Endothelial cell of umbilical vein (primary cell): ENCODE data around the gene CCL17. TPM values are rescaled to one million over a fixed set of nuclear protein-coding genes. Genes with fewer than 3 reads are reported as not detected.

ENCODE experiments used
- BruUV-seq: library from RNA; stranded (reverse); fragments of 400-500 nt; replicated peaks from 2 replicates; lab custom pipeline; 2021; lab: Mats Ljungman, UMichigan
- CTCF ChIA-PET: fragments of 300-600, 350-600 bp; sonication (Branson Sonifier 250); formaldehyde crosslinking; loops from one replicate; lab custom pipeline; 2021; ENCODE audit warnings: antibody characterized with exemption, inconsistent platforms; lab: Charles Lee
- POLR2A ChIA-PET: fragments of 300-600, 350-600 bp; sonication (Branson Sonifier 250); formaldehyde crosslinking; loops from one replicate; lab custom pipeline; 2021; ENCODE audit warnings: antibody characterized with exemption, inconsistent platforms; lab: Charles Lee
- DNase-seq: peaks from one replicate; pipeline ENCODE4 v3.0.0-alpha.2; 2011; ENCODE audit warnings: low read depth, low spot score
- FAIRE-seq: peaks from 2 replicates; lab custom pipeline; 2011; peaks lifted over from hg19 to GRCh38; lab: Jason Lieb, UNC
- H2AFZ ChIP-seq: 2 replicates; pipeline ENCODE4 v1.6.0; 2012; ENCODE audit warnings: low read depth, low read length, control low read depth, inconsistent platforms
- H3K27ac ChIP-seq: 2 replicates; pipeline ENCODE4 v1.5.1; 2011; ENCODE audit warnings: low read depth, mild to moderate bottlenecking, control low read depth, low read length, moderate library complexity; ENCODE audit not compliant: insufficient read depth
- H3K27me3 ChIP-seq, 2 experiments: 2 replicates each; pipeline versions ENCODE4 v1.6.0 to v1.6.1; 2011; ENCODE audit warnings: low read length in 2 of 2, mixed read lengths in 1 of 2; ENCODE audit not compliant: control insufficient read depth in 2 of 2, insufficient read depth in 2 of 2
- H3K36me3 ChIP-seq, 2 experiments: 2 replicates in 1 of 2; 3 replicates in 1 of 2; pipeline ENCODE4 v1.5.1; 2011; ENCODE audit warnings: low read length in 2 of 2, mild to moderate bottlenecking in 1 of 2, moderate library complexity in 1 of 2; ENCODE audit not compliant: control insufficient read depth in 2 of 2, insufficient read depth in 2 of 2; ENCODE audit errors: extremely low read depth in 1 of 2
- H3K4me1 ChIP-seq: 3 replicates; pipeline ENCODE4 v1.5.1; 2011; ENCODE audit warnings: mild to moderate bottlenecking, low read length; ENCODE audit not compliant: control insufficient read depth, insufficient read depth; ENCODE audit errors: extremely low read depth
- H3K4me2 ChIP-seq: 2 replicates; pipeline ENCODE4 v1.6.1; 2011; ENCODE audit warnings: low read length, control low read depth, mixed read lengths; ENCODE audit not compliant: insufficient read depth
- H3K4me3 ChIP-seq, 3 experiments: fragments of 200-600 bp in 1 of 3; sonication (generic), shearing (Covaris generic) in 1 of 3; replicated peaks in 1 of 3; 2 replicates each; pipeline ENCODE4 v1.5.1; 2011 to 2016; ENCODE audit warnings: control low read depth in 3 of 3, low read length in 3 of 3, mild to moderate bottlenecking in 2 of 3, inconsistent platforms in 1 of 3, low read depth in 1 of 3, moderate library complexity in 1 of 3; ENCODE audit not compliant: insufficient read depth in 1 of 3
- H3K79me2 ChIP-seq: 2 replicates; pipeline ENCODE4 v1.6.0; 2012; ENCODE audit warnings: low read length, inconsistent platforms; ENCODE audit not compliant: control insufficient read depth, insufficient read depth
- H3K9ac ChIP-seq: replicated peaks from 2 replicates; pipeline ENCODE3; 2011; ENCODE audit warnings: low read length, control low read depth; ENCODE audit not compliant: insufficient read depth; ENCODE audit errors: extremely low read depth
- H3K9me1 ChIP-seq: replicated peaks from 3 replicates; pipeline ENCODE4 v1.6.0; 2011; ENCODE audit warnings: mild to moderate bottlenecking, low read length; ENCODE audit not compliant: control insufficient read depth, insufficient read depth; ENCODE audit errors: extremely low read depth
- H3K9me3 ChIP-seq: replicated peaks from 2 replicates; pipeline ENCODE4 v1.5.1; 2012; ENCODE audit warnings: low read length, inconsistent platforms; ENCODE audit not compliant: control insufficient read depth, insufficient read depth
- H4K20me1 ChIP-seq: replicated peaks from 2 replicates; pipeline ENCODE3; 2011; ENCODE audit warnings: mild to moderate bottlenecking, low read length; ENCODE audit not compliant: control insufficient read depth, insufficient read depth; ENCODE audit errors: extremely low read depth
- CTCF ChIP-seq, 2 donors: IDR thresholded peaks; 1 replicate in 1 of 2; 2 replicates in 1 of 2; pipeline ENCODE4 v1.5.1; 2011; ENCODE audit warnings: low read length in 2 of 2, mild to moderate bottlenecking in 2 of 2, moderate library complexity in 2 of 2, control low read depth in 1 of 2, inconsistent platforms in 1 of 2, low read depth in 1 of 2; ENCODE audit not compliant: insufficient read depth in 1 of 2; ENCODE audit errors: extremely low read depth in 1 of 2
- FOS ChIP-seq: IDR thresholded peaks from 2 replicates; pipeline ENCODE4 v1.6.1; 2011; ENCODE audit warnings: mild to moderate bottlenecking, low read length, moderate library complexity, borderline replicate concordance; ENCODE audit not compliant: insufficient read depth
- GATA2 ChIP-seq: IDR thresholded peaks from 2 replicates; pipeline ENCODE4 v1.7.0; 2011; ENCODE audit warnings: low read depth, mild to moderate bottlenecking, moderate library complexity, mixed read lengths, low read length; ENCODE audit not compliant: insufficient read length, insufficient read depth
- MYC ChIP-seq: IDR thresholded peaks from one replicate; pipeline ENCODE4 v1.6.1; 2011; ENCODE audit warnings: mild to moderate bottlenecking, low read depth, low read length
- dilution Hi-C: fragments of 300-500 bp; cut with MboI; formaldehyde crosslinking; loops from one replicate; pipeline ENCODE4 v1.15.0; 2019; ENCODE audit warnings: low sequenced_read_pairs; ENCODE audit not compliant: extremely low pct_ligation_motif_present
- intact Hi-C: fragments of 100-400 bp; cut with micrococcal nuclease; formaldehyde crosslinking; loops from one replicate; pipeline ENCODE4 v1.10.0; 2022
- polyA plus RNA-seq, 4 experiments: library from polyadenylated mRNA; depleted of rRNA in 3 of 4; stranded (reverse) in 3 of 4; unstranded in 1 of 4; fragments of >200 nt; gene quantifications; 2 replicates each; pipeline versions ENCODE4 v1.2.1 to v1.2.3, GENCODE V29; 2011 to 2012; ENCODE audit warnings: missing spikeins in 1 of 4
- total RNA-seq: library from RNA; stranded (reverse); gene quantifications from 2 replicates; pipeline ENCODE4 v1.2.3, GENCODE V29; 2021

The CCL17 gene
- total and polyA plus RNA-seq, 2 donors (not counting 3 experiments of a cell fraction or from before 2014, with no cell fraction given) = not detected

DNA sequence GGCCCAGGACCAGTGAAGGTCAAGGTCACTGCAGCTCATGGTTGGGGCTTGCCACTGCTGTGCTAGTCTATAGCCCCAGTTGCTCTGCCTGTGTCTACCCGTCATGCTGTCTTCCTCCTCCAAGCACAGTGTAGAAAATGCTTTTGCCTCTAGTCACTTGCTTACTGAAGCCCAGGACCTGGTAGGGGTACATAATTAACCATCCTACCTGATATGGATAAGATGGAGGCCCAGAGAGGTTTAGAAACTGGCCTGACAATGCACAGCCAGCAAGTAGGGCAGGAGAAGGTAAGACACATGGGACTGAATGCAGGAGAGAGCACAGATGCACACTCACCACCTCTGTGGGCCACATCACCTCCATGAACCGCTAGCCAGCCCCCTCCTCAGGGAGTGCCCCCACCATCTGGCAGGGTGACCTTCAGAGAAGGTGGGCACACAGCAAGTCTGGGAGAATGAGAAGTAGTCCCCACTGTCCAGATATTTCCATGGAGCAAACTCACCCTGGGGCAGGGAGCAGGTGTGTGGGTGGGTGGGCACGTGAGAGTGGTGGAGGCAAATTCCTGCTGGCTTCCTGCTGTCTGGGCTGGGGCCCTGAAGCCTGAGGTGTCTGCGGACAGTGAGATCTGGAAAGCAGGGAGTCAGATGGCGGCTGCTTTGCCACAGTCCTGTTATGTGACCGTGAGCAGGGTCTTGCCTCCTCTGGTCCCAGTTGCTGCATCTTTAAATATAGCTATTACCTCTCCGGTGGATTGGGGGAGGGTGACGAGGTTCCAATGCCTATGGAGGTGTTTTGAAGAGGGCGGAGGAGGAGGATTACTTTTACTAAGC lies 31.2 kb upstream of the CCL17 start:
- ChIA-PET POLR2A (no interaction called here), CTCF (no interaction called here)
- H3K4me3 ChIP-seq = no peak overlapping the region

More for the DNA sequence above, 31.2 kb upstream of the CCL17 start:
- FAIRE-seq = no peak
- Histone ChIP-seq H3K4me1 (no peaks in the 10 kb centered on the region), H3K79me2 (no peaks in the 10 kb centered on the region), H4K20me1 (no peaks in the 10 kb centered on the region), H3K4me2 (no peak overlapping the region), H3K27me3 (peaks cover 4% of the 10 kb centered on the region in 2 experiments), H3K27ac (no peak overlapping the region), H3K9ac (no peak overlapping the region), H2AFZ (no peak overlapping the region), H3K36me3 (no peaks in the 10 kb centered on the region), H3K9me3 (no peaks in the 10 kb centered on the region), H3K9me1 (no peaks in the 10 kb centered on the region)
- no peak for DNase-seq
- no TSS peak for BruUV-seq
- TF ChIP-seq GATA2 (no peak), CTCF (IDR thresholded peaks at IDR 0.05; ENCODE audit: extremely low read depth in 1 of 2, insufficient read depth in 1 of 2, low read depth in 1 of 2, low read length in 2 of 2) (no peak), FOS (no peak), MYC (no peak)
- intact Hi-C loops = no loop called here
- dilution Hi-C loops = no loop called here
